ELR (cell line): Measurements from ENCODE around the gene NYAP1.

ENCODE experiments used
- DNase-seq: peaks from one replicate; pipeline ENCODE4 v3.0.0-alpha.2; 2015; ENCODE audit warnings: low read depth

NYAP1 gene

DNA sequence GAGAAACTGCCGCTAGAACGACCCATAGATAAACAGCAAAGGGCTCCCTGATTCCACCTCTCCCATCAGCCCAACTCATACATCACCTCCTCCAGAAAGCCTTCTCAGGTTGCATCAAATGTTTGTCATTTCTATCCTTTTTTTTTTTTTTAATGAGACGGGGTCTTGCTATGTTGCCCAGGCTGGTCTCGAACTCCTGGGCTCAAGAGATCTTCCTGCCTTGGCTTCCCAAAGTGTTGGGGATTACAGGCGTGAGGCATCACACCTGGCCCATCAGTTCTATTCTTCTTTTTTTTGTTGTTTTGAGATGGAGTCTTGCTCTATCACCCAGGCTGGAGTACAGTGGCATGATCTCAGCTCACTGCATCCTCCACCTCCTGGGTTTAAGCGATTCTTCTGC is 26.7 kb upstream of the NYAP1 start:
- no peak for DNase-seq

- DNase-seq: peak; percentile 70
These were observed 19.5 kb upstream of the NYAP1 start, which contains the start of gene SPACDR for GRCh38 chr7:100464210-100464660. Gene SPACDR (minus strand): TSS chr7:100464260. CDS start chr7:100464025, 235 bp downstream.

GRCh38 chr7:100464791-100465190 is 18.9 kb upstream of the NYAP1 start:
- no peak for DNase-seq

DNA sequence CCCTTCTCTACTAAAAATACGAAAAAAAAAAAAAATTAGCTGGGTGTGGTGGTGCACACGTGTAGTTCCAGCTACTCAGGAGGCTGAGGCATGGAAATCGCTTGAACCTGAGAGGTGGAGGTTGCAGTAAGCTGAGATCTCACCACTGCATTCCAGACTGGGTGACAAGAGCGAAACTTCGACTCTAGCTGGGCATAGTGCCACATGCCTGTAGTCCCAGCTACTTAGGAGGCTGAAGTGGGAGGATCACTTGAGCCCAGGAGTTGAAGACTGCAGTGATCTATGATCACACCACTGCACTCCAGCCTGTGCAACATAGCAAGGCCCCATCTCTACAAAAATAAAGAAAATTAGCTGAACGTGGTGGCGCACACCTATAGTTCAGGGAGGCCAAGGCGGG is 18.4 kb upstream of the NYAP1 start:
- DNase-seq: no peak

- peak; percentile 75 for DNase-seq
These were observed 17.9 kb upstream of the NYAP1 start for GRCh38 chr7:100465702-100466311.

DNA sequence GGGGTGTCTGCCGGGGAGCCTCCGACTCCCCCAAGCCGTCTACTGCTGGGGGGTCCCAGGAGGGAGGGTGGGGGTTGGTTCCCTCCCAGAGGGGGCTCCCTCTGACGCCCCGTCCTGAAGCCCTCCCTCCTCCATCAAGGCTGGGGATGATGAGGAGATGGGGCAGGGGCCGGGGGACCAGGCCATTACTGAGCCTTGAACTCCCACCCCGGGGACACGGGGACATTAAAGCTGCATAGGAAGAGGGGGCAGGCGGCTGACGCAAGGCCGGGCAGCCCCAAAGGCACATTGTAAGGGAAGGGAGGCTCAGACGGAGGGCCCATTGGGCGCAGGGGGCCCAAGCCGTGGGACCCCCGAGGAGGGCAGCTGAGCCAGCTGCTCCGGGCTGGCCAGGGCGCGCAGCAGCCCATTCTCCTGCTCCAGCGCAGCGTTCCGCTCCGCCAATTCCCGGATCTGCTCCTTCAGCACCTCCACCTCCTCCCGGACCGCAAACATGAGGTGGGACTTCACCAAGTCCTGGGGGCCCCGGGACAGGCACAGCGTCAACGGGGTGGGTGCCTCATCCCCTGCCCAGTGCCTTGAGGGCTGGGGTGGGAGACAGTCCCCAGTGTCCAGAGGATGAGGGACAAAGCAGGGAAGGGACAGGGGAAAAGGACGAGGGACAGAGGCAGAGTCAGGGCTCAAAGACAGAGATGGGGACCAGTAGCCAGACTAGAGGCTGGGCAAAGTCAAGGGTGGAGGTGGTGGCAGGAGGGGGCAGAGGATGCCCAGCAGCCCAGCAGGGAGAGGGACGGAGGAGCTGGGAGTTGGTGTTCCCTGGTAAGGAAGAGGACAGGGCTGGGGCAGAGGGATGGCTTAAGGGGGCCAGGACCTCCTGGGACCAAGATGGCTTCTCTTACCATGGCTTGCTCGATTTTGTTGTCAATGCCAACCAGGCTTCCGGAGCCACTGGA is 16.8 kb upstream of the NYAP1 start:
- DNase-seq: no peak

GRCh38 chr7:100467638-100468373 is 15.9 kb upstream of the NYAP1 start:
- DNase-seq: no peak

DNA sequence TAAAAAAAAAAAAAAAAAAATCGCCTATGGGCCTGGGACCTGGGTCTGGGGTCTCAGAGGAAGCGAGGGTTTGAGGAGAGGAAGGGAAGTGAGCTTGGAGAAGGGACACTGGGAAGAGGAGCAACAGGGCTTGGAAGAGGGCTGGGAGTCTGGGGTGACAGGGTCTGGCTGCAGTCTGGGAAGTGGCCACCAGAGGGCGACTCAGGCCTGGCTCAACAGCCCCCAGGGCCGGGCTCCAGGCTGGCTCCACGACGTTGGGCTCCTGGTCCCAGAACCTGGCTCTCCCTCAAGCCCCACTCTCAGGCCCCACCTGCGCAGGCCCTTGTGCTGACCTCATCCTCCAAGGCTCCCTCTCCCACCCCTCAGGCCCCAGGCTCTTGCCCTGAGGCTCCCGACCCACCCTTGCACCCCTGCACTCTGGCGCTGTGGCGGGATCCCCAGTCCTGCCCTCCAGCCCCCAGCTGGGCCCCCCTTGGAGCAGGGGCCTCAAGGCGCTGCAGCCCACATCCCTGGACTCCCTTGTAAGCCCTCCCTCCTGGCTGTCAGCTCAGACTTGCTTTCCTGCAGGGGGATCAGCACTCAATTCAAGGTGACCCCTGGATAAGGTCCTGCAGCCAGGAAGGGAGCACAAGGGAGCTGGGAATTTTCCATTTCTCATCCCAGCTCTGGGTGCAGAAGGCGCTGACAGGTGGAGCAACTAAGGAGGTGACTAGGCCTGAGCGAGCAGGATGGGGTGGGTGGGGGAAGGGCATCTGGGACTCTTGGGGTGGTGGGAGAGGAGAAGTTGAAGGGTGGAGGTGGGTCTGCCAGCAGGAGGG is 14.3 kb upstream of the NYAP1 start:
- DNase-seq: peak; percentile 74

DNA sequence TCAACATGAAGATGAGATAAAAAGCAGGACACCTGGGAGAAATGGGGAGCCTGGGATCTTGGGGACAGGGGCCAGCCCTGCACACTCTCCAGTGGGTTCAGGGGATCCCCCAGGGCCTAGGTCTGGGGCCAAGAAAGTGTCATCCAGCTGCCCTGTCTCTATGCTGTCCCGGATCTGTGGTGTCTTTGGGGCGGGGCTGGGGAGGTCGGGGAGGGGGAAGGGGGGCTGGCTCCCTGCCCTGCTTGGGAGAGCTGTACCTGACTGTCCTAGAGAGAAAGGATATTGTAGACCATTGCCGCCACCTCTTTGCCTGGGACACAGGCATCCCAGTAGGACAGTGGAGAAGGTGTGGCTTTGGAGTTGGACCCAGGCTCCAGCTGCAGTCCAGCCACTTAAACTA is 12.7 kb upstream of the NYAP1 start:
- no peak for DNase-seq

DNA sequence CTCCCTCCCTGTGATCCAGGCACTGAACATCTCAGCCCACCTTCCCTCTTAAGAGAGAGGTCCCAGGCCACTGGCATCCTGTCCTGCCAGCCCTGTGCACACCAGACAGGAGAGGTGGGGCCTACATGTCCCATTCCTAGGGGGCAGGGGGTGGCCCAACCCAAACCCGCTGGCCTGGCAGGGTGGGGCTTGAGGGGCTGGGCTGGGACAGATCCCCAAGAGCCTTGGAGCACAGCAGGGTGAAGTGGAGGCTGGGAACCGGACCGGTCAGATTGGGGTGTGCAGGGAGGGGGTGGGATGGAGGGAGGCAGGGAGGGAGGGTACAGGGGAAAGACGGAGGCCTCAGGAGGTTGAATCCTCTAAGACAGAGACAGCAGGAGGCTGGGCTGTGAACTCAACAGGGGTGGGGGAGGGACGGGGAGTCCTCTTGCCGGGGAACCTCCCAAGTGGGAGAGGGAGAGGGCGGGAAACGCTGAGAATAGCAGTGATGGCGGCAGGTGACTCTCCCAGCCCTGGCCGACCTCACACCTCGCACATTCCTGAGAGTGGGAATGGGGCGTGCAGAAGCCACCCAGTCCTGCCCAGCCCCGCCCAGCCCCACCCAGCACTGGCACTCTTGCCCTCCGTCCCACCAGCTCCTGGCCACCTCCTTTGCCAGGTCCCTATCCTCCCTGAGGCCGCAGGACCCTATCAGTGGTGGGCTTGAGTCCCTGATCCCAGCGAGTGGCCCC is 11.4 kb upstream of the NYAP1 start:
- DNase-seq: no peak

DNA sequence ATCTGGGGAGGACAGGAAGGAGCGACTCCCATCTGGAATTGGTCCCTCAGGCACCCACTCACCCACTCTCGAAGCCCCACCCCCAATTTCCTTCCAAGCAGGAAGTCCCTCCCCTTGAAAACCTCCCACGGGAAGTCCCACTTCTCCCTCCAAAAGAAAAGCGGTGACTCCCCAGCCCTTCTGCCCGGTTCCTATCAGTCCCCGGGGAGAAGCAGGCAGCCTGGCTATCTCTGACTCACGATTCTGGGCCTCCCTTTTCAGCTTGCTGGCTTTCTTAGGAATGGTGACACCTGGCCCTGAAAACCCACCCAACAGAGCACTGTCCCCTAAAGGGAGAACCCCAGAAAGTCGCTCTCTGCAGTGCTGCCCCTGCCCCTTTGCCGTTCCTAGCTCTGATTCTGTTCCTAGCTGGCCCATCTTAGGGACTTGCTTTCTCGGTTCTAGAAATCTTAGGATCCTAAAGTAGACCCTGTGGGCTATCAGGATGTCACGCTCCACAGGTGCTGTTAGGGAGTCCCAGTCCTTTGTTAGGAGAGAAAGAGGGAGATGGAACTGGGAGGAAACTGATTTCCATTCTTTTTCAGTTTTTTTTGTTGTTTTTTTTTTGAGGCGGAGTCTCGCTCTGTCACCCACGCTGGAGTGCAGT is 10.8 kb upstream of the NYAP1 start:
- DNase-seq: peak; percentile 28

DNA sequence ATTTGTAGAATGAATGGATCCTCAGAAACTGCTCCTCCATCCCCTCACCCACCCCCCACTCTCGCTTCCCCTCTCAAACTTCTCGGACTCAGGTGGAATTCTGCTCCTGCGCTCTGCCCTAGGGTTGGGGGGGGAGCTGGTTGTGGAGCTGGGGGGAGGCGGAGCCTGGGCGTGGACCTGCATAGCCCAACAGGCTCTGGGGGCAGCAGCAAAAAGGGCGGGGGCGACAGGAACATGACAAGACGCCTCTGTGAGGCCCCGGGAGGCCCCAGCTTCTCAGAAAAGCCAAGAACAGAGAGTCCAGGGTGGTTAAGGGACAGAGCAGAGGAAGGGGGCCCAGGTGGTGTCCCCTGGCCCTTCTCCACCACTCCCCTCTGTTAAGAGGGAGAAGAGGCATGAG is 8.2 kb upstream of the NYAP1 start:
- no peak for DNase-seq

- no peak for DNase-seq
These were observed 7.5 kb upstream of the NYAP1 start for GRCh38 chr7:100476101-100476780.

DNA sequence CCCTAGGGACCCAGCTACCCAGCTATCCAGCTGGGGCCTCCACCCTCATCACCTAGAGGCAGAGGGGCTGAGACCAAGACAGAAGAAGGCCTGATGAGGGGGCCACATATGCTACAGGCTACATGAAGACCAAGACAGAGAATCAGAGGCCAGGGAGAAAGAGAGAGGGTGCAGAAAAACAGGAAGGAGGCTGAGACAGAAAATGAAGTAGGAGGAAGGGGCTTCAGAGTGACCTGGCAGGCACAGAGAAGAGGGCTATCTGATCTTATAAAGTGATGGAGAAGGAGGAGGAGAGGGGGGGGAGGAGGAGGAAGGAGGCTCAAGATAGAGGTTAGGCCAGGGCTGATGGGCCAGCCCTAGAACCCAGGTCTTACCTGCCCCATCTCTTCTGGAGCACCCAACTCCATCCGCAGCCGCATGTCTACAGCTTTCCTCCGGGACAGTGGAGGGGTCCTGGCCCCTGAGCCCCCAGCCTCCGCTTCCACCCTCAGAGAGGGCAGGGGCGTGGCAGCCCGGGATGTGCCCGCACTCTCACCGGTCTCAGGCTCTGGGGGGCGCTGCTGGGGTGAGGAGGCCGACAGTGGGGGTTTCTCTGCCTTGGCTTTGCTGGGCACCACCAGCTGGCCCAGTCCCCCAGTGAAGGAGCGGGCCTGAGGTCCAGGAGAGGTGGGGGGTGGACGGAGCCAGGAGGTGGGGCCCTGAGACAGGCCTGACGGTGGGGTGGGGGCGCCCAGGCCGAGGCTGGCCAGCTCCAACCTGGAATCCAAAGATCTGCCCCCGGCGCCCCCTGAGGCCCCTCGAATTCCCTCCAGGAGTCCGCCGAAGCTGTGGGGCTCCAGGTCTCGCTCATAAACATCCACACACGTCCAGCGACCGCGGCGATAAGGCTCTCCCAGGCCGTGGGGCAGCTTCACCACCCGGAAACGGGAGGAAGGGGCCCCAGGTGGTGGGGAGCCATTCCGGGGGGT is 6.5 kb upstream of the NYAP1 start:
- peak; percentile 43 for DNase-seq

- no peak for DNase-seq
These were observed 5.9 kb upstream of the NYAP1 start for GRCh38 chr7:100477871-100478267.

GRCh38 chr7:100478958-100479660 is 4.6 kb upstream of the NYAP1 start, which contains the start of gene TSC22D4:
Gene TSC22D4 (minus strand): TSS chr7:100479214. CDS start chr7:100478038, 1,176 bp downstream.
- DNase-seq: peak; percentile 90

DNA sequence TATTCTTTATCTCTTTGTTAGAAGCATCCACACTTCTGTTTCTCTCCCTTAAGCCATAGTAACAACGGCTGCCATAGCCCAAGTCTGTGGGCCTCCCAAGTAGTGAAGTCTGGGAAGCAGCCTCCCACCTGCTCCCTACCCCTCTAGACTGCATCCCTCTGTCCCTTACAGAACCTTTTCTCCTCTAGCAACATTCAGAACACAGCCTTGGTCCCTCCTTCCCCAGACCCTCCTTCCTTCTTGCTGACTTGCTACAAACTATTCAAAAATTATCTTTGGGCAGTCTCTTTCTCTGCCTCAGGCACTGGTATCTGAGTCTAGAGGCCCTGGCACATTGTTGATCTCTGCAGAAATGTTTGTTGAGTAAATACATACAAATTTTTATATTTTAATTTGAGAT is 2.3 kb upstream of the NYAP1 start:
- no peak for DNase-seq

DNA sequence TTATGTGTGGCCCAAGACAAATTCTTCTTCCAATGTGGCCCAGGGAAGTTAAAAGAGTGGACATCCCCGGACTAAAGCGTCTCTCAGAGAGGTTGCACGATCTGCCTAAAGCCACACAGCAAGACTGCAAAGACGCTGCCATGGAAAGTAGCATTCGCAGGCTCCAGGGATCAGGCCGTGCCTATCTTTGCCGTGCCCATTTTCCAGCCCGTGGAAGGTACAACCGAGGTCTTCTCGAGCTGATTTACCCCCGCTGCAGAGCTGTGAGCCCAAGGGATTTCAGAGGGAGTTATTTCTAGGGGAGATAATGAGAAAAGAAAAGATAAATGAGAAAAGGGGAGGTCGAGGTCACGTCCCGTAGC is 1.0 kb upstream of the NYAP1 start:
- no peak for DNase-seq
